NCI-H146 (cell line): ENCODE measurements around the gene FAM222B.
"Not testable (repeated sequence)": the region's sequence is repeated elsewhere in the genome, so short reads cannot be mapped to it uniquely, and the experiment has no call there.

Source experiments
- DNase-seq: peaks from one replicate; lab custom pipeline; 2025; lab: John Stamatoyannopoulos, UW

The FAM222B gene

GRCh38 chr17:28744972-28745785 is 97.4 kb downstream of the FAM222B start:
- DNase-seq: peak; percentile 81

- peak; percentile 53 for DNase-seq
Measured at GRCh38 chr17:28744104-28744971, 98.3 kb downstream of the FAM222B start.

GRCh38 chr17:28743243-28744103 is 99.1 kb downstream of the FAM222B start, which contains the start of gene TRAF4:
TRAF4 (plus strand) TSS chr17:28744011; CDS start chr17:28744113, 102 bp downstream.
- peak; percentile 80 for DNase-seq

GRCh38 chr17:28741358-28742349 is 100.9 kb downstream of the FAM222B start:
- no peak for DNase-seq

GRCh38 chr17:28740406-28741357 is 101.9 kb downstream of the FAM222B start:
- no peak for DNase-seq

GRCh38 chr17:28738680-28739384 is 103.8 kb downstream of the FAM222B start:
- no peak for DNase-seq

- DNase-seq: no peak
Measured at GRCh38 chr17:28737770-28738679, 104.6 kb downstream of the FAM222B start.

- no peak for DNase-seq
Measured at GRCh38 chr17:28737316-28737715, 105.3 kb downstream of the FAM222B start.

GRCh38 chr17:28735913-28736769 is 106.4 kb downstream of the FAM222B start:
- DNase-seq: not testable (repeated sequence)

- DNase-seq: no peak
Measured at GRCh38 chr17:28735242-28735722, 107.3 kb downstream of the FAM222B start.

GRCh38 chr17:28734712-28735241 is 107.8 kb downstream of the FAM222B start:
- DNase-seq: no peak

- DNase-seq: no peak
Measured at GRCh38 chr17:28733346-28733745, 109.2 kb downstream of the FAM222B start.

- no peak for DNase-seq
Measured at GRCh38 chr17:28729950-28730330, 112.7 kb downstream of the FAM222B start.

GRCh38 chr17:28728364-28729200 is 114.0 kb downstream of the FAM222B start, which contains the start of gene NEK8:
NEK8 (plus strand) TSS chr17:28728788; CDS start chr17:28728814, 26 bp downstream.
- DNase-seq: peak; percentile 88
